Activated CD4-positive, alpha-beta memory T cell treated with anti-CD3 and anti-CD28 coated beads for 36 hours (primary cell): ENCODE data around the gene ZBTB17. TPM values are rescaled to one million over a fixed set of nuclear protein-coding genes. Genes with fewer than 3 reads are reported as not detected.
"Not testable (repeated sequence)": the region's sequence is repeated elsewhere in the genome, so short reads cannot be mapped to it uniquely, and the experiment has no call there.

ENCODE experiments used
- CTCF ChIA-PET: fragments of 350-600 bp; sonication (Branson Sonifier 250); formaldehyde crosslinking; loops from one replicate; lab custom pipeline; 2021; ENCODE audit warnings: antibody characterized with exemption, inconsistent platforms; lab: Charles Lee
- POLR2A ChIA-PET: fragments of 350-600 bp; sonication (Branson Sonifier 250); formaldehyde crosslinking; loops from one replicate; lab custom pipeline; 2021; ENCODE audit warnings: antibody characterized with exemption; lab: Charles Lee
- DNase-seq: peaks from one replicate; pipeline ENCODE4 v3.0.0-alpha.2; 2020
- H3K27ac Mint-ChIP-seq: one replicate; pipeline ENCODE4 v1.8.0; 2021; ENCODE audit warnings: mixed read lengths
- H3K27me3 Mint-ChIP-seq: one replicate; pipeline ENCODE4 v1.8.0; 2021; ENCODE audit warnings: mixed read lengths
- H3K36me3 Mint-ChIP-seq: one replicate; pipeline ENCODE4 v1.8.0; 2021; ENCODE audit warnings: mixed read lengths
- H3K4me1 Mint-ChIP-seq: one replicate; pipeline ENCODE4 v1.8.0; 2021; ENCODE audit warnings: low read depth, mixed read lengths
- H3K4me3 Mint-ChIP-seq: one replicate; pipeline ENCODE4 v1.8.0; 2021; ENCODE audit warnings: mild to moderate bottlenecking, mixed read lengths
- H3K9me3 Mint-ChIP-seq: one replicate; pipeline ENCODE4 v1.8.0; 2021; ENCODE audit warnings: mixed read lengths
- intact Hi-C: fragments of 100-400 bp; cut with micrococcal nuclease; formaldehyde crosslinking; loops from one replicate; pipeline ENCODE4 v1.15.1; 2023
- total RNA-seq, 2 experiments: library from RNA; stranded (reverse); gene quantifications; one replicate each; pipeline ENCODE4 v1.2.3, GENCODE V29; 2021

ZBTB17 gene
- total RNA-seq, 2 experiments from 2014 or later: 52.7 to 58.8 TPM

DNA sequence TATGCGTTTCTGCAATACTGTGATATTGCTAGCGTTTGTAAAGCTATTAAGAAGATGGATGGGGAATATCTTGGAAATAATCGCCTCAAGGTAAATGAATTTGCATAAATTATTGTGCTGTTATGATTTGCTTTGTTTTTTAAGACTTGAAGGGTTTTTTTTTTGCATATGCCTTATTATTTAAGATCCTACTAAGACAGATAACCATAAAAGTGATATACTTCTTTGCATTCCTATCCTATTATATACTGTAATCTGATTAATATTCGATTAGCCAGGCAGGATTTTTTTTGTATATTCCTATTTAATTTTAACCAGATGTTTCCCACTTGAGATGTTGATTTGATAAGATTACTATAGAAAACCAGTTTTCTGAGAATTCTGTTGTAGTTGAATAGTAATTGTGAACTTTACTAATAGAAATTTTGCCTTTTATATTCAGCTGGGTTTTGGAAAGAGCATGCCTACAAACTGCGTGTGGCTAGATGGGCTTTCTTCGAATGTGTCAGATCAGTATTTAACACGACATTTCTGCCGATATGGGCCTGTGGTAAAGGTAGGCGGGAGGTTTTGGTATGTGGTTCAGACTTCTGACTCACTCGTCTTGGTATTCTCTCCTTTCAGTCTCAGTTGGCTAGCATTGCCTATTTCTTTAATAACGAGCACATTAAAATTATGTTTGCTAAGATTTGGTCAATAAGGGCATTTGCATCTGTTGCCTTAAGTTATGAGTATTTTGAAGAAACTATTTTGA, 56.8 kb downstream of the ZBTB17 start:
- POLR2A ChIA-PET: interaction anchor here (0.6 to 1.4 kb wide), 5 partner anchors 31 to 75 kb away, joined by 3 to 4 read pairs (median 3); no protein-coding TSS in a partner anchor
- CTCF ChIA-PET: interaction anchor here (1.2 kb wide), 1 partner anchor 127 kb away, joined by 3 read pairs; no protein-coding TSS in a partner anchor
- H3K4me1 Mint-ChIP-seq: peaks cover 41% of the 10 kb centered on the region
- H3K9me3 Mint-ChIP-seq: no peaks in the 10 kb centered on the region
- DNase-seq: peak; percentile 89
- H3K27ac Mint-ChIP-seq: no peak overlapping the region
- peaks cover 50% of the 10 kb centered on the region for H3K36me3 Mint-ChIP-seq
- no peak overlapping the region for H3K4me3 Mint-ChIP-seq
- intact Hi-C loops: loop anchor here (1.0 to 5.0 kb wide), 4 partner anchors 30 to 102 kb away; no protein-coding TSS in a partner anchor
- no peaks in the 10 kb centered on the region for H3K27me3 Mint-ChIP-seq

DNA sequence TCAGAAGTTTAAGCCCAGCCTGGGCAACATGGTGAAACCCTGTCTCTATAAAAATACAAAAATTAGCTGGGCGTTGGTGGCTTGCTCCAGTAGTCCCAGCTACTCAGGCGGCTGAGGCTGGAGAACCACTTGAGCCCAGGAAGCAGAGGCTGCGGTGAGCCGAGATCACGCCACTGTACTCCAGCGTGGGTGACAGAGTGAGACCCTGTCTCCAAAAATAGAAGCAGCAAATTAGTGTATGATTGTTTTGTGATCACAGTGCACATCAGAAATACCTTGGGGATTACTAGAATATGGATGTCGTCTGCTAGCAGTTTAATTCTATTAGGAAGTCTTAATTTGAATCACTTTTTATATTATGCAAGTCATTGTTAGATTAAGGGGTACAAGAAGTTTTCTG, 59.0 kb downstream of the ZBTB17 start:
- POLR2A ChIA-PET: no interaction called here
- DNase-seq: no peak
- peaks cover 48% of the 10 kb centered on the region for H3K36me3 Mint-ChIP-seq
- H3K4me1 Mint-ChIP-seq: peaks cover 43% of the 10 kb centered on the region
- no peaks in the 10 kb centered on the region for H3K27me3 Mint-ChIP-seq
- intact Hi-C loops: loop anchor here (5.0 kb wide), 1 partner anchor 100 kb away; no protein-coding TSS in a partner anchor
- H3K27ac Mint-ChIP-seq: no peak overlapping the region
- no peaks in the 10 kb centered on the region for H3K9me3 Mint-ChIP-seq
- H3K4me3 Mint-ChIP-seq: no peak overlapping the region
- CTCF ChIA-PET: interaction anchor here (1.0 to 1.2 kb wide), 3 partner anchors 68 to 160 kb away, joined by 3 to 4 read pairs (median 3); no protein-coding TSS in a partner anchor

GRCh38 chr1:15916417-15916816, 59.5 kb downstream of the ZBTB17 start:
- Mint-ChIP-seq H3K9me3 (no peaks in the 10 kb centered on the region), H3K27ac (peak overlapping the region; percentile 59), H3K4me3 (no peak overlapping the region), H3K36me3 (peaks cover 46% of the 10 kb centered on the region), H3K4me1 (peaks cover 43% of the 10 kb centered on the region), H3K27me3 (no peaks in the 10 kb centered on the region)
- CTCF ChIA-PET: interaction anchor here (0.8 to 1.2 kb wide), 3 partner anchors 79 to 161 kb away, joined by 3 to 4 read pairs (median 3); no protein-coding TSS in a partner anchor
- POLR2A ChIA-PET: interaction anchor here (0.7 kb wide), 1 partner anchor 73 kb away, joined by 3 read pairs; no protein-coding TSS in a partner anchor
- intact Hi-C loops: loop anchor here (5.0 kb wide), 1 partner anchor 99 kb away; no protein-coding TSS in a partner anchor
- DNase-seq: peak; percentile 37

DNA sequence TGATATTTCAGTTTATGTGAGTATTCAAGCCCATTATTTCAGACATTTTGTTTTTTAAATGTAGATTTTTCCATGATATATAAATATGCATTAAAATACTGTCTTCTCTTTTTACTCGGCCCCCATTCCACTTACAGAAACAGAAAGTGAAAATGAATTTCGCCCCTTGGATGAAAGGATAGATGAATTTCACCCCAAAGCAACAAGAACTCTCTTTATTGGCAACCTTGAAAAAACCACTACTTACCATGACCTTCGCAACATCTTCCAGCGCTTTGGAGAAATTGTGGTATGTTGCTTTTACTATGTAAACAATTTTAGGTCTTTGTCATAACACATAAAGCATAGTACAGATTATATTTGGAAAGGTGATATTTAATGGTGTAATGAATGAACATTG, 59.9 kb downstream of the ZBTB17 start:
- H3K4me1 Mint-ChIP-seq: peaks cover 43% of the 10 kb centered on the region
- DNase-seq: no peak
- POLR2A ChIA-PET: interaction anchor here (0.7 kb wide), 1 partner anchor 72 kb away, joined by 3 read pairs; no protein-coding TSS in a partner anchor
- no peak overlapping the region for H3K27ac Mint-ChIP-seq
- intact Hi-C loops: loop anchor here (5.0 kb wide), 1 partner anchor 99 kb away; no protein-coding TSS in a partner anchor
- peak overlapping the region; percentile 18 for H3K4me3 Mint-ChIP-seq
- peaks cover 47% of the 10 kb centered on the region for H3K36me3 Mint-ChIP-seq
- H3K27me3 Mint-ChIP-seq: no peaks in the 10 kb centered on the region
- no peaks in the 10 kb centered on the region for H3K9me3 Mint-ChIP-seq
- CTCF ChIA-PET: interaction anchor here (0.8 to 1.1 kb wide), 2 partner anchors 85 to 161 kb away, joined by 3 read pairs; no protein-coding TSS in a partner anchor

DNA sequence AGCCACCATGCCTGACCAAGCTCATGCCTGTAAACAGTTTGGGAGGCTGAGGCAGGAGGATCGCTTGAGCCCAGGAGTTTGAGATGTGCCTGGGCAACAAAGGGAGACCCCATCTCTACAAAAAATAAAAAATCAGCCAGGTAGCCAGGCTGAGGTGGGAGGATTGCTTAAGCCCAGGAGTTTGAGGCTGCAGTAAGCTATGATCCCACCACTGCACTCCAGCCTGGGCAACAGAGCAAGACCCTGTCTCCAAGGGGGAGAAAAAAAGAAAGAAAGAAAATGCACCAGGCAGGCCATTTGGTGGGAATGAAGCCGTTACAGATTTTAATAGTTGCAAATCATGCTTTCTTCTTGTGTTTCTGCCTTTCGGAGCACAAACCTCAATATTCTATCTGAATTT, 62.3 kb downstream of the ZBTB17 start:
- Mint-ChIP-seq H3K4me1 (peaks cover 33% of the 10 kb centered on the region), H3K36me3 (peaks cover 45% of the 10 kb centered on the region)
- intact Hi-C loops: not testable (repeated sequence)

DNA sequence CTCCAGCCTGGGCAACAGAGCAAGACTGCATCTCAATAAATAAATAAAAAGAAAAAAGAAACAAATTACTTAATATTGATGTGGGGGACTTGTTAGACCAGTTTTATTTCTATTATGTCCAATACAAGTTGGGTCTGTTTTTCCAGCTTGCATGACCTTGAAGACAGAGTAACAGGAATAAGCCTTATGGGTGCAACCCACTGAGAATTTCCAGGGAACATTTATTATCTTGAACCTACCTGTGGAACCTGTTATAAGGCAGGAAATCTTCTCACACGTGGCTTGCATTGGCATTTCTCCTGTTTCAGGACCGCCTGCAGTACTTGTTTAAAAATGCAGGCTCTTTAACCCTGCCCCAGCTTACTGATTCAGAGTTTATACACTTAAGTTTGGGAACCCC, 64.0 kb downstream of the ZBTB17 start:
- no peak for DNase-seq
- Mint-ChIP-seq H3K4me1 (peaks cover 25% of the 10 kb centered on the region), H3K36me3 (peaks cover 38% of the 10 kb centered on the region), H3K27me3 (no peaks in the 10 kb centered on the region), H3K27ac (no peak overlapping the region), H3K9me3 (no peaks in the 10 kb centered on the region), H3K4me3 (no peak overlapping the region)
- intact Hi-C loops: no loop called here
- ChIA-PET POLR2A (no interaction called here), CTCF (interaction anchor here (0.6 to 1.2 kb wide), 2 partner anchors 52 to 96 kb away, joined by 4 to 5 read pairs; no protein-coding TSS in a partner anchor)

More for the DNA sequence above, 62.3 kb downstream of the ZBTB17 start:
- H3K27ac Mint-ChIP-seq, H3K9me3 Mint-ChIP-seq, H3K27me3 Mint-ChIP-seq, DNase-seq, POLR2A ChIA-PET, H3K4me3 Mint-ChIP-seq: not testable (repeated sequence)
- CTCF ChIA-PET: interaction anchor here (0.6 to 0.8 kb wide), 2 partner anchors 23 to 98 kb away, joined by 3 read pairs; no protein-coding TSS in a partner anchor

- H3K9me3 Mint-ChIP-seq: no peaks in the 10 kb centered on the region
- peaks cover 17% of the 10 kb centered on the region for H3K4me1 Mint-ChIP-seq
- H3K4me3 Mint-ChIP-seq: no peak overlapping the region
- peaks cover 34% of the 10 kb centered on the region for H3K36me3 Mint-ChIP-seq
- ChIA-PET POLR2A (no interaction called here), CTCF (interaction anchor here (0.7 kb wide), 1 partner anchor 119 kb away, joined by 4 read pairs; no protein-coding TSS in a partner anchor)
- intact Hi-C loops: no loop called here
- H3K27ac Mint-ChIP-seq: no peak overlapping the region
- no peaks in the 10 kb centered on the region for H3K27me3 Mint-ChIP-seq
- DNase-seq: no peak
Observed at GRCh38 chr1:15911141-15911540, 64.8 kb downstream of the ZBTB17 start.

- POLR2A ChIA-PET: no interaction called here
- DNase-seq: no peak
- no peaks in the 10 kb centered on the region for H3K27me3 Mint-ChIP-seq
- H3K4me1 Mint-ChIP-seq: peaks cover 5% of the 10 kb centered on the region
- CTCF ChIA-PET: no interaction called here
- H3K9me3 Mint-ChIP-seq: no peaks in the 10 kb centered on the region
- intact Hi-C loops: no loop called here
- no peak overlapping the region for H3K4me3 Mint-ChIP-seq
- H3K36me3 Mint-ChIP-seq: peaks cover 25% of the 10 kb centered on the region
- H3K27ac Mint-ChIP-seq: no peak overlapping the region
Observed at GRCh38 chr1:15908597-15908996, 67.3 kb downstream of the ZBTB17 start.

GRCh38 chr1:15902882-15903281, 73.0 kb downstream of the ZBTB17 start:
- ChIA-PET CTCF (no interaction called here), POLR2A (interaction anchor here (0.7 kb wide), 1 partner anchor 35 kb away, joined by 4 read pairs; no protein-coding TSS in a partner anchor)
- intact Hi-C loops: no loop called here
- no peak overlapping the region for H3K4me3 Mint-ChIP-seq
- H3K4me1 Mint-ChIP-seq: peaks cover 36% of the 10 kb centered on the region
- H3K36me3 Mint-ChIP-seq: peaks cover 8% of the 10 kb centered on the region
- no peaks in the 10 kb centered on the region for H3K9me3 Mint-ChIP-seq
- H3K27me3 Mint-ChIP-seq: no peaks in the 10 kb centered on the region
- no peak overlapping the region for H3K27ac Mint-ChIP-seq
- DNase-seq: no peak

GRCh38 chr1:15900662-15901279, 75.1 kb downstream of the ZBTB17 start:
- H3K27me3 Mint-ChIP-seq: no peaks in the 10 kb centered on the region
- ChIA-PET CTCF (interaction anchor here (0.9 to 1.4 kb wide), 2 partner anchors 86 to 109 kb away, joined by 3 to 5 read pairs; no protein-coding TSS in a partner anchor), POLR2A (no interaction called here)
- no peak overlapping the region for H3K4me3 Mint-ChIP-seq
- intact Hi-C loops: no loop called here
- peaks cover 11% of the 10 kb centered on the region for H3K36me3 Mint-ChIP-seq
- no peaks in the 10 kb centered on the region for H3K9me3 Mint-ChIP-seq
- no peak overlapping the region for H3K27ac Mint-ChIP-seq
- no peak for DNase-seq
- H3K4me1 Mint-ChIP-seq: peaks cover 46% of the 10 kb centered on the region

GRCh38 chr1:15899266-15899665, 76.6 kb downstream of the ZBTB17 start:
- POLR2A ChIA-PET: no interaction called here
- no peaks in the 10 kb centered on the region for H3K27me3 Mint-ChIP-seq

More at GRCh38 chr1:15899266-15899665, 76.6 kb downstream of the ZBTB17 start:
- peaks cover 50% of the 10 kb centered on the region for H3K4me1 Mint-ChIP-seq
- H3K9me3 Mint-ChIP-seq: no peaks in the 10 kb centered on the region
- peaks cover 13% of the 10 kb centered on the region for H3K36me3 Mint-ChIP-seq
- CTCF ChIA-PET: no interaction called here
- intact Hi-C loops: no loop called here
- H3K27ac Mint-ChIP-seq: no peak overlapping the region
- no peak overlapping the region for H3K4me3 Mint-ChIP-seq
- DNase-seq: no peak
